HCT116 (cell line): ENCODE data around the gene SCD5.

Source experiments
- EZH2phosphoT487 ChIP-seq: fragments of 200-600 bp; IDR thresholded peaks from 2 replicates; pipeline ENCODE4 v1.6.1; 2018; ENCODE audit warnings: antibody characterized with exemption, borderline replicate concordance
- FOSL1 ChIP-seq: IDR thresholded peaks from 2 replicates; pipeline ENCODE4 v1.6.1; 2012; ENCODE audit warnings: low read depth
- POLR2A ChIP-seq: IDR thresholded peaks from 2 replicates; pipeline ENCODE4 v1.7.0; 2011; ENCODE audit warnings: borderline replicate concordance; ENCODE audit not compliant: insufficient read depth, insufficient read length; ENCODE audit errors: extremely low read depth
- POLR2AphosphoS5 ChIP-seq: IDR thresholded peaks from 2 replicates; pipeline ENCODE4 v1.6.1; 2011; ENCODE audit warnings: mild to moderate bottlenecking, low read depth, low read length, moderate library complexity
- SIN3A ChIP-seq: IDR thresholded peaks from 2 replicates; pipeline ENCODE4 v1.6.1; 2012; ENCODE audit warnings: low read depth
- YY1 ChIP-seq: IDR thresholded peaks from 2 replicates; pipeline ENCODE4 v1.6.1; 2011; ENCODE audit warnings: low read length, low read depth, moderate library complexity, mild to moderate bottlenecking; ENCODE audit not compliant: insufficient replicate concordance; ENCODE audit errors: extremely low read depth
- ZFX ChIP-seq: fragments of 450-650 bp; IDR thresholded peaks from 2 replicates; pipeline ENCODE4 v1.6.1; 2017
- TF ChIP-seq, protein P1 (sequence below), 3 experiments: fragments of 200-600 bp in 1 of 3; sonication (generic) in 1 of 3; IDR thresholded peaks in 2 of 3; conservative IDR thresholded peaks in 1 of 3; 2 replicates each; pipeline ENCODE4 v1.5.1; 2012 to 2017; ENCODE audit warnings: low read depth in 2 of 3, low read length in 2 of 3, antibody characterized with exemption in 1 of 3, borderline replicate concordance in 1 of 3, control low read depth in 1 of 3, mild to moderate bottlenecking in 1 of 3, mixed read lengths in 1 of 3, mixed run types in 1 of 3, moderate library complexity in 1 of 3; ENCODE audit not compliant: insufficient read depth in 1 of 3
- TF ChIP-seq, protein P2 (sequence below): IDR thresholded peaks from 2 replicates; pipeline ENCODE4 v1.6.1; 2012

DNA sequence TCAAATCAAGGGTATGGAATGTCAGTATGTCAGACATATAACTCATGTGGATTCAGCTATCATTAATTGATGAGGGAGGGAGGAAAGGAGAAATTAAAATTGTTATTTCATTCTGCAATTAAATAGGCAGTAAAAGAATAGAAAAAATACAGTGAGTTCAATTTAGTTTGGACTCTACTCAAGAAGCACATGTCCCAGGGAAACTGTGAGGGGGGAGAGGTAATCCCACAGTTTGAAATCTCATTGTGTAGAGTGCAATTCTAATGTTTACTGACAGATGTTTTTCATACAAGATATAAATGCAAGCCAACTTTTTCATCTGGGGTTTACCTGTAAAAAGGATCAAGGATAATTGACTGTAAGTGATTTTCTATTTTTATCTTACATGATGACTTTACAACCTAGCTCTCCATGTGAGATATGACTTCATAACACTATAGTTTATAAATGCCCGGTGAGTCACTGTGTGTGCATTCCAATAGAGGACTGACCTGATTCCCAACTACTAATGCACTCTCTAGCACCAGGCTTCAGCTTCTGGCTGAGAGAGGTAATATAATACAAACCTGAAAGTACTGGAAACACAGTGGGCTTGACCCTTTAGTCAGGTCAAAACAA is 35.2 kb upstream of the SCD5 start:
- TF ChIP-seq POLR2AphosphoS5 (no peak), EZH2phosphoT487 (no peak), ZFX (no peak), YY1 (no peak), POLR2A (no peak), SIN3A (no peak), FOSL1 (no peak)
- TF ChIP-seq, protein P1, sequence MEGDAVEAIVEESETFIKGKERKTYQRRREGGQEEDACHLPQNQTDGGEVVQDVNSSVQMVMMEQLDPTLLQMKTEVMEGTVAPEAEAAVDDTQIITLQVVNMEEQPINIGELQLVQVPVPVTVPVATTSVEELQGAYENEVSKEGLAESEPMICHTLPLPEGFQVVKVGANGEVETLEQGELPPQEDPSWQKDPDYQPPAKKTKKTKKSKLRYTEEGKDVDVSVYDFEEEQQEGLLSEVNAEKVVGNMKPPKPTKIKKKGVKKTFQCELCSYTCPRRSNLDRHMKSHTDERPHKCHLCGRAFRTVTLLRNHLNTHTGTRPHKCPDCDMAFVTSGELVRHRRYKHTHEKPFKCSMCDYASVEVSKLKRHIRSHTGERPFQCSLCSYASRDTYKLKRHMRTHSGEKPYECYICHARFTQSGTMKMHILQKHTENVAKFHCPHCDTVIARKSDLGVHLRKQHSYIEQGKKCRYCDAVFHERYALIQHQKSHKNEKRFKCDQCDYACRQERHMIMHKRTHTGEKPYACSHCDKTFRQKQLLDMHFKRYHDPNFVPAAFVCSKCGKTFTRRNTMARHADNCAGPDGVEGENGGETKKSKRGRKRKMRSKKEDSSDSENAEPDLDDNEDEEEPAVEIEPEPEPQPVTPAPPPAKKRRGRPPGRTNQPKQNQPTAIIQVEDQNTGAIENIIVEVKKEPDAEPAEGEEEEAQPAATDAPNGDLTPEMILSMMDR (IDR thresholded peaks at IDR 0.05 in 2 of 3, conservative IDR thresholded peaks at IDR 0.05 in 1 of 3; ENCODE audit: borderline replicate concordance in 1 of 3, insufficient read depth in 1 of 3, low read depth in 2 of 3, low read length in 2 of 3): no peak
- TF ChIP-seq, protein P2, sequence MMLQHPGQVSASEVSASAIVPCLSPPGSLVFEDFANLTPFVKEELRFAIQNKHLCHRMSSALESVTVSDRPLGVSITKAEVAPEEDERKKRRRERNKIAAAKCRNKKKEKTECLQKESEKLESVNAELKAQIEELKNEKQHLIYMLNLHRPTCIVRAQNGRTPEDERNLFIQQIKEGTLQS: no peak
